H1 (cell line): ENCODE results near the gene LOXHD1. TPM values are rescaled to one million over a fixed set of nuclear protein-coding genes. Genes with fewer than 3 reads are reported as not detected.
A peak's percentile ranks its signal among the peaks of the same experiment; 100 is the strongest.

ENCODE experiments used
- CTCF ChIA-PET: fragments of 300-600 bp; sonication (Branson Sonifier 250); formaldehyde crosslinking; loops from one replicate; lab custom pipeline; 2021; ENCODE audit not compliant: partially characterized antibody; lab: Charles Lee
- POLR2A ChIA-PET: fragments of 300-600 bp; sonication (Branson Sonifier 250); formaldehyde crosslinking; loops from one replicate; lab custom pipeline; 2021; ENCODE audit warnings: inconsistent platforms; ENCODE audit not compliant: partially characterized antibody; lab: Charles Lee
- DNase-seq, 2 experiments: peaks; one replicate each; pipeline versions ENCODE4 v3.0.0 to v3.0.0-alpha.2; 2010 to 2022; ENCODE audit warnings: low spot score in 2 of 2, low read depth in 1 of 2, mixed read lengths in 1 of 2
- FAIRE-seq: peaks from 2 replicates; lab custom pipeline; 2011; peaks lifted over from hg19 to GRCh38; lab: Jason Lieb, UNC
- H2AFZ ChIP-seq: 2 replicates; pipeline ENCODE4 v1.8.1; 2012; ENCODE audit warnings: low read length, inconsistent platforms
- H2AK5ac ChIP-seq: 2 replicates; pipeline ENCODE4 v1.6.1; 2013; ENCODE audit warnings: low read depth, low read length
- H2BK120ac ChIP-seq: replicated peaks from 2 replicates; pipeline ENCODE3; 2013; ENCODE audit warnings: low read depth, low read length, inconsistent platforms
- H2BK12ac ChIP-seq: 2 replicates; pipeline ENCODE4 v1.6.1; 2013; ENCODE audit warnings: low read depth, low read length
- H2BK15ac ChIP-seq: 2 replicates; pipeline ENCODE4 v1.6.1; 2013; ENCODE audit warnings: low read length
- H2BK20ac ChIP-seq: 2 replicates; pipeline ENCODE4 v1.6.1; 2013; ENCODE audit warnings: low read length
- H2BK5ac ChIP-seq: 2 replicates; pipeline ENCODE4 v1.6.1; 2013; ENCODE audit warnings: low read depth, low read length
- H3K14ac ChIP-seq: 2 replicates; pipeline ENCODE4 v1.6.1; 2013; ENCODE audit warnings: inconsistent platforms; ENCODE audit not compliant: insufficient read length
- H3K18ac ChIP-seq: 2 replicates; pipeline ENCODE4 v1.6.1; 2013; ENCODE audit warnings: low read length; ENCODE audit errors: extremely low read depth
- H3K23ac ChIP-seq: 2 replicates; pipeline ENCODE4 v1.6.1; 2013; ENCODE audit warnings: inconsistent platforms; ENCODE audit not compliant: insufficient read length
- H3K23me2 ChIP-seq: 2 replicates; pipeline ENCODE4 v1.6.1; 2013; ENCODE audit warnings: low read depth, low read length
- H3K27ac ChIP-seq: 2 replicates; pipeline ENCODE4 v1.6.1; 2011; ENCODE audit warnings: low read depth, low read length, inconsistent platforms
- H3K27me3 ChIP-seq, 4 experiments: replicated peaks in 1 of 4; 1 replicate in 1 of 4; 2 replicates in 3 of 4; pipeline versions ENCODE4 v1.6.1 to v1.8.1; 2011 to 2013; ENCODE audit warnings: low read length in 3 of 4, mild to moderate bottlenecking in 3 of 4, inconsistent platforms in 2 of 4, mixed read lengths in 2 of 4, moderate library complexity in 1 of 4; ENCODE audit not compliant: control insufficient read depth in 3 of 4, insufficient read depth in 3 of 4; ENCODE audit errors: extremely low read depth in 1 of 4
- H3K36me3 ChIP-seq, 4 experiments: 2 replicates each; pipeline versions ENCODE4 v1.6.1 to v1.8.1; 2011 to 2013; ENCODE audit warnings: mild to moderate bottlenecking in 4 of 4, low read length in 3 of 4, moderate library complexity in 2 of 4, control low read depth in 1 of 4, inconsistent platforms in 1 of 4; ENCODE audit not compliant: insufficient read depth in 4 of 4, control insufficient read depth in 2 of 4
- H3K4ac ChIP-seq: replicated peaks from 2 replicates; pipeline ENCODE3; 2013; ENCODE audit warnings: low read length, low read depth, mixed read lengths, inconsistent platforms; ENCODE audit not compliant: insufficient read length
- H3K4me1 ChIP-seq, 4 experiments: replicated peaks in 1 of 4; 1 replicate in 1 of 4; 2 replicates in 3 of 4; pipeline versions ENCODE4 v1.6.1 to v1.8.1; 2011 to 2013; ENCODE audit warnings: low read length in 3 of 4, inconsistent platforms in 2 of 4, mixed read lengths in 1 of 4; ENCODE audit not compliant: insufficient read depth in 4 of 4, control insufficient read depth in 3 of 4
- H3K4me2 ChIP-seq, 2 experiments: 2 replicates each; pipeline versions ENCODE4 v1.6.1 to v1.8.1; 2011 to 2013; ENCODE audit warnings: low read depth in 2 of 2, low read length in 2 of 2, control low read depth in 1 of 2, inconsistent platforms in 1 of 2, mild to moderate bottlenecking in 1 of 2; ENCODE audit not compliant: insufficient read depth in 1 of 2
- H3K4me3 ChIP-seq, 4 experiments: fragments of 200-600, 300-600 bp in 1 of 4; sonication (generic), shearing (Covaris generic), sonication (Bioruptor Twin) in 1 of 4; 2 replicates each; pipeline versions ENCODE4 v1.5.1 to v1.8.1; 2011 to 2016; ENCODE audit warnings: low read length in 4 of 4, low read depth in 3 of 4, control low read depth in 2 of 4, inconsistent platforms in 2 of 4, mild to moderate bottlenecking in 2 of 4, mixed read lengths in 1 of 4, moderate library complexity in 1 of 4; ENCODE audit not compliant: insufficient read depth in 2 of 4; ENCODE audit errors: extremely low read depth in 1 of 4
- H3K56ac ChIP-seq: replicated peaks from 2 replicates; pipeline ENCODE3; 2013; ENCODE audit warnings: low read depth, mild to moderate bottlenecking, mixed read lengths, low read length, inconsistent platforms; ENCODE audit not compliant: insufficient read length
- H3K79me1 ChIP-seq: 2 replicates; pipeline ENCODE4 v1.6.1; 2013; ENCODE audit warnings: low read depth, low read length, control low read depth
- H3K79me2 ChIP-seq, 2 experiments: 2 replicates each; pipeline versions ENCODE4 v1.6.1 to v1.8.1; 2012 to 2013; ENCODE audit warnings: low read length in 2 of 2, mild to moderate bottlenecking in 2 of 2, inconsistent platforms in 1 of 2; ENCODE audit not compliant: insufficient read depth in 2 of 2, control insufficient read depth in 1 of 2
- H3K9ac ChIP-seq, 4 experiments: replicated peaks in 1 of 4; 1 replicate in 1 of 4; 2 replicates in 3 of 4; pipeline versions ENCODE4 v1.6.1 to v1.8.1; 2011 to 2013; ENCODE audit warnings: low read depth in 3 of 4, low read length in 3 of 4, control low read depth in 2 of 4, mild to moderate bottlenecking in 2 of 4, moderate library complexity in 2 of 4, inconsistent platforms in 1 of 4; ENCODE audit errors: extremely low read depth in 1 of 4
- H3K9me3 ChIP-seq, 2 experiments: 2 replicates each; pipeline versions ENCODE4 v1.6.1 to v1.8.1; 2012 to 2013; ENCODE audit warnings: mild to moderate bottlenecking in 2 of 2, moderate library complexity in 2 of 2, control low read depth in 1 of 2, inconsistent platforms in 1 of 2, low read depth in 1 of 2, low read length in 1 of 2, mixed read lengths in 1 of 2; ENCODE audit not compliant: insufficient read depth in 2 of 2
- H4K20me1 ChIP-seq, 2 experiments: replicated peaks in 1 of 2; 2 replicates each; pipeline versions ENCODE3 to v1.8.1; 2011 to 2013; ENCODE audit warnings: inconsistent platforms in 2 of 2, low read length in 2 of 2, mild to moderate bottlenecking in 1 of 2; ENCODE audit not compliant: insufficient read depth in 2 of 2, control insufficient read depth in 1 of 2
- H4K5ac ChIP-seq: 2 replicates; pipeline ENCODE4 v1.6.1; 2013; ENCODE audit warnings: low read length, low read depth, mixed read lengths, inconsistent platforms; ENCODE audit not compliant: insufficient read length
- H4K8ac ChIP-seq: 2 replicates; pipeline ENCODE4 v1.8.0; 2013; ENCODE audit warnings: mild to moderate bottlenecking, moderate library complexity, low read length, inconsistent platforms; ENCODE audit not compliant: insufficient read depth; ENCODE audit errors: extremely low read depth
- H4K91ac ChIP-seq: replicated peaks from 2 replicates; pipeline ENCODE3; 2013; ENCODE audit warnings: low read length, mixed read lengths, inconsistent platforms; ENCODE audit not compliant: insufficient read length
- BCL11A ChIP-seq, 2 experiments: IDR thresholded peaks; one replicate each; pipeline ENCODE4 v1.6.1; 2011; ENCODE audit warnings: low read depth in 2 of 2, low read length in 2 of 2, mild to moderate bottlenecking in 2 of 2
- CHD1 ChIP-seq: IDR thresholded peaks from 2 replicates; pipeline ENCODE4 v1.6.1; 2012; ENCODE audit warnings: low read depth, low read length, improper control_type of control experiment
- GTF2F1 ChIP-seq: IDR thresholded peaks from 2 replicates; pipeline ENCODE4 v1.6.1; 2012; ENCODE audit warnings: low read depth, low read length, improper control_type of control experiment, borderline replicate concordance
- POLR2AphosphoS5 ChIP-seq: IDR thresholded peaks from 2 replicates; pipeline ENCODE4 v1.6.1; 2011; ENCODE audit warnings: low read depth, low read length
- WGBS, 2 experiments: shearing (Covaris generic) in 1 of 2; methylation state at CpG; one replicate each; pipeline versions ENCODE4 v1.1.6 to v1.1.7; 2013 to 2015; ENCODE audit warnings: low lambda C conversion rate in 2 of 2, mixed read lengths in 2 of 2, inconsistent platforms in 1 of 2, low coverage in 1 of 2, missing lambda C conversion rate in 1 of 2; ENCODE audit not compliant: insufficient replicate concordance in 2 of 2, insufficient coverage in 1 of 2, insufficient read length in 1 of 2; ENCODE audit errors: extremely low coverage in 1 of 2, missing lambda C conversion rate in 1 of 2; 5-methylcytosine and 5-hydroxymethylcytosine counted together
- polyA plus RNA-seq, 7 experiments: library from polyadenylated mRNA; depleted of rRNA in 3 of 7; stranded (reverse) in 5 of 7; unstranded in 2 of 7; fragments of >200 nt in 5 of 7; fragments of 200-250 nt in 2 of 7; gene quantifications; 1 replicate in 5 of 7; 2 replicates in 1 of 7; 4 replicates in 1 of 7; pipeline versions ENCODE4 v1.2.1 to v1.2.3, GENCODE V29; 2011 to 2013; ENCODE audit warnings: missing spikeins in 2 of 7, mixed read lengths in 2 of 7
- total RNA-seq: library from RNA; stranded (reverse); fragmentation: NEBNext Ultra II Directional; extraction: Animal tissue kit (Norgen Biotek cat#: 25700); gene quantifications from 2 replicates; pipeline ENCODE4 v1.2.1, GENCODE V29; 2021

Gene LOXHD1
- total and polyA plus RNA-seq, 2 of the 8 experiments (the other 6 are each of a cell fraction or from before 2014, with no cell fraction given), result 0.02 TPM; not detected in 1

GRCh38 chr18:46621871-46622270 lies 35.1 kb downstream of the LOXHD1 start:
- H3K4me3 ChIP-seq, result no peak overlapping the region
- no peaks in the 10 kb centered on the region for H3K27me3 ChIP-seq
- no peak for FAIRE-seq
- no peak overlapping the region for H2BK120ac ChIP-seq
- no peak overlapping the region for H3K14ac ChIP-seq
- H3K18ac ChIP-seq, result no peak overlapping the region
- H3K4me2 ChIP-seq, result no peak overlapping the region
- DNase-seq, result peak in 1 of 2 experiments; percentile 35
- no peaks in the 10 kb centered on the region for H3K36me3 ChIP-seq
- ChIA-PET POLR2A (no interaction called here), CTCF (interaction anchor here (1.1 to 5.6 kb wide), 9 partner anchors 29 to 340 kb away, joined by 3 to 64 read pairs (median 6); partner anchors contain the start of gene LOXHD1)
- TF ChIP-seq BCL11A (IDR thresholded peaks at IDR 0.05; ENCODE audit: low read depth in 2 of 2, low read length in 2 of 2) (no peak), CHD1 (no peak), POLR2AphosphoS5 (no peak), GTF2F1 (no peak)
- H3K9ac ChIP-seq, result no peak overlapping the region
- no peaks in the 10 kb centered on the region for H3K79me1 ChIP-seq
- no peak overlapping the region for H2BK15ac ChIP-seq
- H2BK20ac ChIP-seq, result no peak overlapping the region
- no peak overlapping the region for H4K91ac ChIP-seq
- 83% methylated on average over 2 of the region's 2 CpGs; no CpG with 5 or more reads in 1 of the 2 experiments for WGBS, 2 experiments
- no peaks in the 10 kb centered on the region for H3K9me3 ChIP-seq
- no peak overlapping the region for H3K23ac ChIP-seq
- H4K20me1 ChIP-seq, result no peaks in the 10 kb centered on the region
- no peak overlapping the region for H3K4ac ChIP-seq
- H2AK5ac ChIP-seq, result no peak overlapping the region
- H4K5ac ChIP-seq, result no peak overlapping the region
- H4K8ac ChIP-seq, result no peak overlapping the region
- H3K56ac ChIP-seq, result no peak overlapping the region
- peaks cover 0 to 3% (median 0%) of the 10 kb centered on the region in 4 experiments; a peak in 1 of 7 replicates for H3K4me1 ChIP-seq
- no peak overlapping the region for H3K27ac ChIP-seq
- no peak overlapping the region; the same call in 1 of the 2 replicates for H2BK12ac ChIP-seq
- H3K79me2 ChIP-seq, result no peaks in the 10 kb centered on the region
- H2BK5ac ChIP-seq, result no peak overlapping the region
- no peaks in the 10 kb centered on the region for H3K23me2 ChIP-seq
- H2AFZ ChIP-seq, result no peak overlapping the region
